Measurements from ENCODE around the gene CFAP77. TPM values are rescaled to one million over a fixed set of nuclear protein-coding genes. Genes with fewer than 3 reads are reported as not detected.

CFAP77 gene
- total and polyA plus RNA-seq, 2 of the 13 experiments (the other 11 are each of a cell fraction or from before 2014, with no cell fraction given) = not detected

DNA sequence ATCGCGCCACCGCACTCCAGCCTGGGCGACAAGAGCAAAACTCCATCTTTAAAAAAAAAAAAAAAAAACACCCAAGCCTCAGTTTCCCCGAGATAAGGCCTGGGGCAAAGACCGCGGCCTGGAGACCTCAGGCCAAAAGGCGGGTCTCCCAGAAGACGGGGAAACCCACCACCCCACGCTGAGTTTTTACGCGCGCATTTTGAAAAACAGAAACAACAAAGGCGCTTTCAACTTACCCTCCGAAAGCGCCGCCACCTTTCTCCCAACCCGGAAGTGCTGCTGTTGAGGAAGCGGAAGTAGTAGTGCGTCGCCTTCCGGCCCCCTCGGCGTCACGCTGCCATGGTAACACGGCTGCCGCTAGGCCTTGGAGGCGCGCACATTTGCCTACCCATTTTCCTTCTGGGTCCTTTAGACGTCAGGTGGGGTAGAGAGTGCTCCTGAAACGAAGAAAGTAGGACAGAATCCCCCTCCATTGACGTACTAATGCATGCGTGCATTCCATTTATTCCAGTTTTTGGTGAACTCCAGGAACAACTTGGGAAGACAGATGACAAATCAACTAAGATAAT lies 3.4 kb upstream of the CFAP77 start, which contains the start of gene TTF1 (continued):
- TF ChIP-seq, protein P1, sequence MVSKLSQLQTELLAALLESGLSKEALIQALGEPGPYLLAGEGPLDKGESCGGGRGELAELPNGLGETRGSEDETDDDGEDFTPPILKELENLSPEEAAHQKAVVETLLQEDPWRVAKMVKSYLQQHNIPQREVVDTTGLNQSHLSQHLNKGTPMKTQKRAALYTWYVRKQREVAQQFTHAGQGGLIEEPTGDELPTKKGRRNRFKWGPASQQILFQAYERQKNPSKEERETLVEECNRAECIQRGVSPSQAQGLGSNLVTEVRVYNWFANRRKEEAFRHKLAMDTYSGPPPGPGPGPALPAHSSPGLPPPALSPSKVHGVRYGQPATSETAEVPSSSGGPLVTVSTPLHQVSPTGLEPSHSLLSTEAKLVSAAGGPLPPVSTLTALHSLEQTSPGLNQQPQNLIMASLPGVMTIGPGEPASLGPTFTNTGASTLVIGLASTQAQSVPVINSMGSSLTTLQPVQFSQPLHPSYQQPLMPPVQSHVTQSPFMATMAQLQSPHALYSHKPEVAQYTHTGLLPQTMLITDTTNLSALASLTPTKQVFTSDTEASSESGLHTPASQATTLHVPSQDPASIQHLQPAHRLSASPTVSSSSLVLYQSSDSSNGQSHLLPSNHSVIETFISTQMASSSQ (IDR thresholded peaks at IDR 0.05; ENCODE audit: low read depth) = no peak
- TF ChIP-seq, protein P1 (CRISPR knock-in tag; IDR thresholded peaks at IDR 0.05; ENCODE audit: borderline replicate concordance) = no peak
- TF ChIP-seq NFATC3 (CRISPR knock-in tag; IDR thresholded peaks at IDR 0.05) (no peak), SNAPC2 (CRISPR knock-in tag; IDR thresholded peaks at IDR 0.05) (no peak), GFI1 (CRISPR knock-in tag; IDR thresholded peaks at IDR 0.05; ENCODE audit: borderline replicate concordance) (no peak), SRY (CRISPR knock-in tag; IDR thresholded peaks at IDR 0.05) (0 out of 2 replicates have a peak, but pooled peaks have one; percentile 43), NPAS2 (CRISPR knock-in tag; IDR thresholded peaks at IDR 0.05; ENCODE audit: borderline replicate concordance) (no peak), HOXA3 (CRISPR knock-in tag; IDR thresholded peaks at IDR 0.05) (peak; percentile 54; the same call in 1 of the 2 replicates), GATA4 (IDR thresholded peaks at IDR 0.05; ENCODE audit: borderline replicate concordance, low read depth) (0 out of 2 replicates have a peak, but pooled peaks have one; percentile 13), CEBPG (CRISPR knock-in tag; IDR thresholded peaks at IDR 0.05) (no peak), ARNT2 (CRISPR knock-in tag; IDR thresholded peaks at IDR 0.05; ENCODE audit: low read depth) (peak; percentile 54; the same call in 1 of the 2 replicates), ZNF3 (CRISPR knock-in tag; IDR thresholded peaks at IDR 0.05) (no peak), ZBTB21 (CRISPR knock-in tag; IDR thresholded peaks at IDR 0.05) (no peak), ZNF670 (CRISPR knock-in tag; IDR thresholded peaks at IDR 0.05; ENCODE audit: borderline replicate concordance) (no peak), ZNF841 (CRISPR knock-in tag; IDR thresholded peaks at IDR 0.05; ENCODE audit: borderline replicate concordance) (no peak), JUNB (CRISPR knock-in tag; IDR thresholded peaks at IDR 0.05; ENCODE audit: borderline replicate concordance) (no peak)
- TF ChIP-seq, protein P2, sequence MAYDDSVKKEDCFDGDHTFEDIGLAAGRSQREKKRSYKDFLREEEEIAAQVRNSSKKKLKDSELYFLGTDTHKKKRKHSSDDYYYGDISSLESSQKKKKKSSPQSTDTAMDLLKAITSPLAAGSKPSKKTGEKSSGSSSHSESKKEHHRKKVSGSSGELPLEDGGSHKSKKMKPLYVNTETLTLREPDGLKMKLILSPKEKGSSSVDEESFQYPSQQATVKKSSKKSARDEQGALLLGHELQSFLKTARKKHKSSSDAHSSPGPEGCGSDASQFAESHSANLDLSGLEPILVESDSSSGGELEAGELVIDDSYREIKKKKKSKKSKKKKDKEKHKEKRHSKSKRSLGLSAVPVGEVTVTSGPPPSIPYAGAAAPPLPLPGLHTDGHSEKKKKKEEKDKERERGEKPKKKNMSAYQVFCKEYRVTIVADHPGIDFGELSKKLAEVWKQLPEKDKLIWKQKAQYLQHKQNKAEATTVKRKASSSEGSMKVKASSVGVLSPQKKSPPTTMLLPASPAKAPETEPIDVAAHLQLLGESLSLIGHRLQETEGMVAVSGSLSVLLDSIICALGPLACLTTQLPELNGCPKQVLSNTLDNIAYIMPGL (CRISPR knock-in tag; IDR thresholded peaks at IDR 0.05; ENCODE audit: borderline replicate concordance in 1 of 2, low read depth in 1 of 2) = no peak
- TF ChIP-seq, protein P3, sequence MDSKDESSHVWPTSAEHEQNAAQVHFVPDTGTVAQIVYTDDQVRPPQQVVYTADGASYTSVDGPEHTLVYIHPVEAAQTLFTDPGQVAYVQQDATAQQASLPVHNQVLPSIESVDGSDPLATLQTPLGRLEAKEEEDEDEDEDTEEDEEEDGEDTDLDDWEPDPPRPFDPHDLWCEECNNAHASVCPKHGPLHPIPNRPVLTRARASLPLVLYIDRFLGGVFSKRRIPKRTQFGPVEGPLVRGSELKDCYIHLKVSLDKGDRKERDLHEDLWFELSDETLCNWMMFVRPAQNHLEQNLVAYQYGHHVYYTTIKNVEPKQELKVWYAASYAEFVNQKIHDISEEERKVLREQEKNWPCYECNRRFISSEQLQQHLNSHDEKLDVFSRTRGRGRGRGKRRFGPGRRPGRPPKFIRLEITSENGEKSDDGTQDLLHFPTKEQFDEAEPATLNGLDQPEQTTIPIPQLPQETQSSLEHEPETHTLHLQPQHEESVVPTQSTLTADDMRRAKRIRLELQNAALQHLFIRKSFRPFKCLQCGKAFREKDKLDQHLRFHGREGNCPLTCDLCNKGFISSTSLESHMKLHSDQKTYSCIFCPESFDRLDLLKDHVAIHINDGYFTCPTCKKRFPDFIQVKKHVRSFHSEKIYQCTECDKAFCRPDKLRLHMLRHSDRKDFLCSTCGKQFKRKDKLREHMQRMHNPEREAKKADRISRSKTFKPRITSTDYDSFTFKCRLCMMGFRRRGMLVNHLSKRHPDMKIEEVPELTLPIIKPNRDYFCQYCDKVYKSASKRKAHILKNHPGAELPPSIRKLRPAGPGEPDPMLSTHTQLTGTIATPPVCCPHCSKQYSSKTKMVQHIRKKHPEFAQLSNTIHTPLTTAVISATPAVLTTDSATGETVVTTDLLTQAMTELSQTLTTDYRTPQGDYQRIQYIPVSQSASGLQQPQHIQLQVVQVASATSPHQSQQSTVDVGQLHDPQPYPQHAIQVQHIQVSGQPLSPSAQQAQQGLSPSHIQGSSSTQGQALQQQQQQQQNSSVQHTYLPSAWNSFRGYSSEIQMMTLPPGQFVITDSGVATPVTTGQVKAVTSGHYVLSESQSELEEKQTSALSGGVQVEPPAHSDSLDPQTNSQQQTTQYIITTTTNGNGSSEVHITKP (CRISPR knock-in tag; IDR thresholded peaks at IDR 0.05; ENCODE audit: low read depth) = 0 out of 2 replicates have a peak, but pooled peaks have one; percentile 84
